Smooth muscle cell (in vitro differentiated cells): ENCODE data around the gene CERS2. TPM values are rescaled to one million over a fixed set of nuclear protein-coding genes. Genes with fewer than 3 reads are reported as not detected.

Experiments used
- DNase-seq: peaks from one replicate; lab custom pipeline; 2025; ENCODE audit not compliant: unreplicated experiment; lab: John Stamatoyannopoulos, UW
- H2AFZ ChIP-seq: fragments of 200-600 bp; sonication (generic); 2 replicates; pipeline ENCODE4 v1.6.0; 2016; ENCODE audit warnings: antibody characterized with exemption, low read depth, mild to moderate bottlenecking
- H3F3A ChIP-seq: fragments of 200-600 bp; sonication (generic); 2 replicates; pipeline ENCODE4 v1.6.0; 2017; ENCODE audit warnings: antibody characterized with exemption, low read depth
- H3K27ac ChIP-seq: fragments of 200-600 bp; sonication (generic); 2 replicates; pipeline ENCODE4 v1.5.1; 2016; ENCODE audit warnings: low read depth, mild to moderate bottlenecking
- H3K27me3 ChIP-seq: fragments of 200-600 bp; sonication (generic); 2 replicates; pipeline ENCODE4 v1.6.1; 2016; ENCODE audit warnings: low read depth, mild to moderate bottlenecking
- H3K36me3 ChIP-seq: fragments of 200-600 bp; sonication (generic); 2 replicates; pipeline ENCODE4 v1.5.1; 2016; ENCODE audit warnings: low read depth
- H3K4me1 ChIP-seq: fragments of 200-600 bp; sonication (generic); 2 replicates; pipeline ENCODE4 v1.5.1; 2016; ENCODE audit warnings: low read depth
- H3K4me2 ChIP-seq: fragments of 200-600 bp; sonication (generic); 2 replicates; pipeline ENCODE4 v1.6.0; 2016; ENCODE audit warnings: mild to moderate bottlenecking
- H3K4me3 ChIP-seq: fragments of 200-600 bp; sonication (generic); 2 replicates; pipeline ENCODE4 v1.5.1; 2016; ENCODE audit warnings: mild to moderate bottlenecking
- H3K79me2 ChIP-seq: fragments of 200-600 bp; sonication (generic); 2 replicates; pipeline ENCODE4 v1.6.0; 2016; ENCODE audit warnings: low read depth, mild to moderate bottlenecking
- H3K9ac ChIP-seq: fragments of 200-600 bp; sonication (generic); 2 replicates; pipeline ENCODE4 v1.6.0; 2016; ENCODE audit warnings: low read depth
- H3K9me3 ChIP-seq: fragments of 200-600 bp; sonication (generic); replicated peaks from 2 replicates; pipeline ENCODE4 v1.5.1; 2016; ENCODE audit warnings: low read depth
- H4K20me1 ChIP-seq: fragments of 200-600 bp; sonication (generic); 2 replicates; pipeline ENCODE4 v1.6.0; 2016; ENCODE audit warnings: low read depth
- WGBS: methylation state at CpG from one replicate; pipeline ENCODE4 v1.1.7; 2016; ENCODE audit warnings: low lambda C conversion rate; 5-methylcytosine and 5-hydroxymethylcytosine counted together
- polyA plus RNA-seq: library from polyadenylated mRNA; unstranded; fragments of >200 nt; fragmentation: Nextera tagmentation; extraction: Ambion mirVana; gene quantifications from 2 replicates; pipeline ENCODE4 v1.2.1, GENCODE V29; 2016
- total RNA-seq: library from RNA; depleted of rRNA; stranded (reverse); fragments of >200 nt; gene quantifications from 2 replicates; pipeline ENCODE4 v1.2.3, GENCODE V29; 2014
- TF ChIP-seq, protein P1 (sequence below): fragments of 200-600 bp; sonication (generic); IDR thresholded peaks from 2 replicates; pipeline ENCODE4 v1.5.1; 2017; ENCODE audit warnings: borderline replicate concordance, mild to moderate bottlenecking, antibody characterized with exemption; ENCODE audit not compliant: insufficient read depth, poor library complexity, severe bottlenecking

CERS2 gene
- total and polyA plus RNA-seq, 2 experiments from 2014 or later: 80.0 to 108 TPM

DNA sequence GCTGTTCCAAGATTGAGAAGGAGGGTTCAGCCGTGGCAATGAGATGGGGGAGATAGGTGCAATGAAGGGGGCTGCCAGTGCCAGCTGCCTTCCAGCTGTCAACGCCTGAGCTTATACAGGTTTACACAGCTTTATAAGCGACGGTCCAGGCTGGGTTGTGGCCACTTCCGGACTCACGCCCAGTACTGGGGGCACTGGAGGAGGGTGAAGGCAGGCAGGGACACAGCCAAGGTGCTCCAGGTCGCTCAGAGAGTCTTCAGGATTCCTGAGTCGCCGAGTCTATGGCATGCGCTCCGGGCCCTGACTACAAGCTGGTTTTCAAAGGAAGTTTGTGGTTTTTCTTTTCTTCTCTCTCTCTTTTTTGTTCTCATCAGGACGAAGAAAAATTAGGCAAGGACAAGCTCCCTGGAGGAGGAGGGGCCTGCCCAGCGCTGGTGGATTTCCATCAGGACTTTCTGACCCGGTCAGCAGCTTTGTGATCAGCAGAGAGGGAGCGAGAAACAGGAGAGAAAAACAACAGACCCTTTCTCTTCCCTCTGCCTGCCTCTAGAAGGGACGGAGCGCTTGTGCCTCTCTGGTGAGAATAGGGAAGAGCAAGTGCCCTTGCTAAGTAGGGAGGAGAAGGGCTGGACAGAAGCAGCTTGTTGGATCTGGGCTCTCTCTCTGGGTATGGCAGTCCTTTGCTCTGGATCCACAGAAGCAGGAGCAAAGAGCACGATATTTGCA is 31.9 kb upstream of the CERS2 start, which contains the start of gene MINDY1:
MINDY1 (minus strand) TSS at position 576 of the 726 bp plus-strand sequence. CDS start 4,285 bp downstream, outside the sequence.
- Histone ChIP-seq H3K9ac (peak within 1 kb of the TSS; percentile 92), H3K79me2 (peaks cover 12% of the 10 kb centered on the region), H3K4me1 (peaks cover 17% of the 10 kb centered on the region), H3K4me2 (peak within 1 kb of the TSS; percentile 90), H4K20me1 (no peaks in the 10 kb centered on the region), H3K27me3 (no peaks in the 10 kb centered on the region), H2AFZ (peak within 1 kb of the TSS; percentile 93), H3F3A (peaks cover 7% of the 10 kb centered on the region), H3K27ac (peak within 1 kb of the TSS; percentile 97), H3K4me3 (peak within 1 kb of the TSS; percentile 81), H3K36me3 (no peaks in the 10 kb centered on the region), H3K9me3 (no peaks in the 10 kb centered on the region)
- DNase-seq: peak; percentile 15
- WGBS: 14% methylated on average over 18 of the region's 18 CpGs
- TF ChIP-seq, protein P1, sequence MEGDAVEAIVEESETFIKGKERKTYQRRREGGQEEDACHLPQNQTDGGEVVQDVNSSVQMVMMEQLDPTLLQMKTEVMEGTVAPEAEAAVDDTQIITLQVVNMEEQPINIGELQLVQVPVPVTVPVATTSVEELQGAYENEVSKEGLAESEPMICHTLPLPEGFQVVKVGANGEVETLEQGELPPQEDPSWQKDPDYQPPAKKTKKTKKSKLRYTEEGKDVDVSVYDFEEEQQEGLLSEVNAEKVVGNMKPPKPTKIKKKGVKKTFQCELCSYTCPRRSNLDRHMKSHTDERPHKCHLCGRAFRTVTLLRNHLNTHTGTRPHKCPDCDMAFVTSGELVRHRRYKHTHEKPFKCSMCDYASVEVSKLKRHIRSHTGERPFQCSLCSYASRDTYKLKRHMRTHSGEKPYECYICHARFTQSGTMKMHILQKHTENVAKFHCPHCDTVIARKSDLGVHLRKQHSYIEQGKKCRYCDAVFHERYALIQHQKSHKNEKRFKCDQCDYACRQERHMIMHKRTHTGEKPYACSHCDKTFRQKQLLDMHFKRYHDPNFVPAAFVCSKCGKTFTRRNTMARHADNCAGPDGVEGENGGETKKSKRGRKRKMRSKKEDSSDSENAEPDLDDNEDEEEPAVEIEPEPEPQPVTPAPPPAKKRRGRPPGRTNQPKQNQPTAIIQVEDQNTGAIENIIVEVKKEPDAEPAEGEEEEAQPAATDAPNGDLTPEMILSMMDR: peak; percentile 20

DNA sequence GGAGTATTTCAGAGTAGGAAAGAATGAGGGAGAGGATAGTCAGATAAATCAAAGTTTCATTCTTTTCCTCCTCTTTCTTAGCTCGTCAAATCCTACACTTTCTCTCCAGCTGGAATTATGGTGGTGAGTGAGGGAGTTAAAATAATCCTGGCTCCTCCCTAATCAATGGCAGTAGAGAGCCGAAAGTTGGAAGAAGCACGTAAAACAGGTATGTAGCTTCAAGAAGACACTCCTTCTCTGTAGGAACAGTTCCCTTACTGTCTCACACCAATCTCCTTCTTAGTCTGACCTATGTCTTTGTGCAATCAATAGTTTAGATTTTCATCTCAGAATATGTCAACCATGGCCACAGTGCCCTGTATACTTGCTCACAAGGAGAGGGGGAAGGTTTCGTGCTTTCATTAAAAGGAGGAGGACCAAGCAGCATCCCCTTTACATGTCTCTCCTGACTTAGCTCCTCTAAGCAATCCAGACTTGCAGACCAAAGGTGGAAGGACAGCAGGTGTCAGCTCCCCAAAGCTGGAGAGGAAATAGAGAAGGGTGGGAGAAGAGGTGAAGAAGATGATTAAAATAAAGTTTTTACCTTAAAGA is 31.2 kb upstream of the CERS2 start:
- H3K4me1 ChIP-seq: peaks cover 17% of the 10 kb centered on the region
- TF ChIP-seq, protein P1: no peak
- H2AFZ ChIP-seq: peak overlapping the region; percentile 93
- no peaks in the 10 kb centered on the region for H3K36me3 ChIP-seq
- no peak for DNase-seq
- H3F3A ChIP-seq: peaks cover 7% of the 10 kb centered on the region
- H3K9me3 ChIP-seq: no peaks in the 10 kb centered on the region
- peaks cover 12% of the 10 kb centered on the region for H3K79me2 ChIP-seq
- H3K4me3 ChIP-seq: peak overlapping the region; percentile 62
- peak overlapping the region; percentile 90 for H3K4me2 ChIP-seq
- WGBS: 65% methylated on average over 4 of the region's 4 CpGs
- H3K27ac ChIP-seq: peak overlapping the region; percentile 97
- H3K27me3 ChIP-seq: no peaks in the 10 kb centered on the region
- no peaks in the 10 kb centered on the region for H4K20me1 ChIP-seq
- H3K9ac ChIP-seq: peak overlapping the region; percentile 92

DNA sequence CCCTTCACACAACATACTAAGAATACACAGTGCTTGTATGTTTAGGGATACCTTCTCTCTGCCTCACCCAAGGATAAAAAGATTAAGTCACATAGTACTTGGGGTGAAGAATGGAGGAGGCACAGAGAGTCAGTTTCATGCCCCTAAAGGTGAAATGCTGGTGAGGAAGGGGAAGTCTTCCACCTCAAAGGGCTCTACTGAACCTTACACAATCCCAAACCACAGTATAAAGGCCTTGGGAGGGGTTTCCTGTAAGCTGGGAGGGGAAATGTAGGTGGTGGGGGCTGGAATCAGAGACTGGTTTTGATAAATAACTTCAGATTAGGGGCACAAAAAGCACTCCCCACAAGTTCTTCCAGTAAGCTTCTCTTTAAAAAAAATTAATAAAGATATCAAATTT is 28.5 kb upstream of the CERS2 start:
- no peak for DNase-seq
- no peaks in the 10 kb centered on the region for H3K79me2 ChIP-seq
- no peaks in the 10 kb centered on the region for H3K36me3 ChIP-seq
- peaks cover 15% of the 10 kb centered on the region for H3K4me1 ChIP-seq
- TF ChIP-seq, protein P1: no peak
- no peaks in the 10 kb centered on the region for H3K27me3 ChIP-seq
- H3K4me2 ChIP-seq: no peak overlapping the region
- no peaks in the 10 kb centered on the region for H3K9me3 ChIP-seq
- H3F3A ChIP-seq: peaks cover 13% of the 10 kb centered on the region
- H3K4me3 ChIP-seq: no peak overlapping the region
- H2AFZ ChIP-seq: no peak overlapping the region
- H4K20me1 ChIP-seq: no peaks in the 10 kb centered on the region
- no peak overlapping the region for H3K9ac ChIP-seq
- H3K27ac ChIP-seq: no peak overlapping the region

DNA sequence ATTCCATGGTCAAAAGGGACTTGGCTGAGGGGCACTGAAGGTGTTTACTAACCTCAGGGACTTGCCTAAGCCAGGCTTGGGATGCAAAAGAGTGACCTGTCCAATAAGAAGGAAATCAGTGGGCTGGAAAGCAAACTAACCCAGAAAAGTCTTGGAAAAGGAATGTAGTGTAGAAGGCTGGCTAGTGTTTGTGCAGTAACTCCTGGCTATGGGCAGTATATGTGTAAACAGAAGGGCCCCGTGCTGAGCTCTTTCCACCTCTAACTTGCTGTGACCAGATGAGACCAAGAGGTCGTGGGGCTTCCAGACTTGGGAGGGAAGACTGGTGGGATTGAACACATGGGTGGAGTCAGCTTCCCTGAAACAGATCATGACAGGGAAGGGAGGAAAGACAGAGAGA is 28.0 kb upstream of the CERS2 start:
- H3K4me3 ChIP-seq: no peak overlapping the region
- H2AFZ ChIP-seq: no peak overlapping the region
- WGBS: 64% methylated on average over 2 of the region's 2 CpGs
- no peaks in the 10 kb centered on the region for H4K20me1 ChIP-seq
- H3K9me3 ChIP-seq: no peaks in the 10 kb centered on the region
- H3K36me3 ChIP-seq: no peaks in the 10 kb centered on the region
- H3K4me1 ChIP-seq: peaks cover 15% of the 10 kb centered on the region
- H3K9ac ChIP-seq: no peak overlapping the region
- TF ChIP-seq, protein P1: no peak
- no peak overlapping the region for H3K27ac ChIP-seq
- peaks cover 14% of the 10 kb centered on the region for H3F3A ChIP-seq
- H3K79me2 ChIP-seq: no peaks in the 10 kb centered on the region
- DNase-seq: no peak
- H3K4me2 ChIP-seq: no peak overlapping the region
- no peaks in the 10 kb centered on the region for H3K27me3 ChIP-seq
